M059J (cell line): Measurements from ENCODE around the gene ZNF25. TPM values are rescaled to one million over a fixed set of nuclear protein-coding genes. Genes with fewer than 3 reads are reported as not detected.
"Not testable (repeated sequence)": the region's sequence is repeated elsewhere in the genome, so short reads cannot be mapped to it uniquely, and the experiment has no call there.

Experiments
- DNase-seq: peaks from one replicate; pipeline ENCODE4 v3.0.0-alpha.2; 2012; ENCODE audit warnings: low read depth
- total RNA-seq: library from RNA; depleted of rRNA; stranded (reverse); fragments of >200 nt; shearing (Covaris generic); gene quantifications from 2 replicates; pipeline ENCODE4 v1.2.3, GENCODE V29; 2014; rRNA removed

The ZNF25 gene
- total RNA-seq, 1 experiment from 2014 or later, result 2.1 TPM

- DNase-seq, result no peak
Measured at GRCh38 chr10:37947526-37947925, 28.9 kb downstream of the ZNF25 start.

DNA sequence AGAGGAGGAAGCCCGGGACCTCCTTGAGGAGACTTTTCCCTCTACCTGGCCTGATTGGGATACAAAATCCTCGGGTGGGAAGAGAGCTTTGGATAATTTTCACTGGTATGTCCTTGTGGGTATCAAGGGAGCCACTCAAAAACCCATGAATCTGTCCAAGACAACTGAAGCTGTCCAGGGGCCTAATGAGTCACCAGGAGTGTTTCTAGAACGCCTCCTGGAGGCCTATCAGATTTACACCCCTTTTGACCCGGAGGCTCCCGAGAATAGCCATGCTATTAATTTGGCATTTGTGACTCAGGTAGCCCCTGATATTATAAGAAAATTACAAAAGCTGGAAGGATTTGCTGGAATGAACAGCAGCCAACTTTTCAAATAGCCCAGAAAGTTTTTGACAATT lies 38.6 kb downstream of the ZNF25 start:
- DNase-seq, result no peak

DNA sequence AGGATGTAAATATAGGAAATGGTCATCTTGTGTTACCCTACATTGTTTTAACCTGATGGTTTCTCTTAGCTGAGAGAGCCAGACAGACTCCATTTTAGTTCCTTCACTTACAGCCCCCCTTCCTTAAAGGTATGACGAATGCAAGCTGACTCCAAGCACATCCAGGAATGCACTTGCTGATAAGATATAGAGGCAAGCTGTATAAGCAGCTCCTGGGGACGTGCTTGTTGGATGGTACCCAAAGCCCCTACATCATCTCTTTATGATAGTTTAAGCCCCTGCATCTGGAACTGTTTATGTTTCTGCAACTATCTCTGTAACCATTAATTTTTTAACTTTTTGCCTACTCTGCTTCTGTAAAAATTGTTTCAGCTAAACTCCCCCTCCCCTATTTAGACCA lies 41.7 kb downstream of the ZNF25 start:
- no peak for DNase-seq

- DNase-seq, result no peak
Measured at GRCh38 chr10:37930423-37930822, 46.0 kb downstream of the ZNF25 start.

DNA sequence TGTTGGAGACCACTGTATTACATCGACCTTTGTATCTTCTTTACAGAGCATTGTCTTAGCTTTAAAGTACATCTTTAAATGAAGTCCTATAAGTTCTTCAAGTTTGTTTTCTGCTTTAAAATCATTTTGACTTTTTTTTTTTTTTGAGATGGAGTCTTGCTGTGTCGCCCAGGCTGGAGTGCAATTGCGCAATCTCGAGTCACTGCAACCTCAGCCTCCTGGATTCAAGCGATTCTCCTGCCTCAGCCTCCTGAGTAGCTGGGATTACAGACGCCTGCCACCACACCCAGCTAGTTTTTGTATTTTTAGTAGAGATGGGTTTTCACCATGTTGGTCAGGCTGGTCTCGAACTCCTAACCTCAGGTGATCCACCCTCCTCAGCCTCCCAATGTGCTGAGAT lies 68.3 kb downstream of the ZNF25 start:
- DNase-seq, result not testable (repeated sequence)

DNA sequence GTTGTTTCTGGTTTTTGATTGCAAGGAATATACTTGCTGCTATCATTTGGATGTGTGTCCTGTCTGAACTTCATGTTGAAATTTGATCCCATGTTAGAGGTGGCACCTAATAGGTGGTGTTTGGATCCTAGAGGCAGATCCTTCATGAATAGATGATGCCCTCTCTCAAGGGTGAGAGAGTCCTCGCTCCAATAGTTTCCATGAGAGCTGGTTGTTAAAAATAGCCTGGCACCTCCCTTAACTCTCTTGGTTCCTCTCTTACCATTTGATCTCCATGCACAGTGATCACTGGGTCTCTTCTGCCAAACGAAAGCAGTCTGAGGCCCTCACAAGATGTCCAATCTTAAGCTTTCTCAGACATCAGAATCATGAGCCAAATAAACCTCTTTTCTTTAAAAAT lies 70.1 kb downstream of the ZNF25 start:
- no peak for DNase-seq

Other genes with a start within 250 kb of the ZNF25 start
- 3.1 and 5.5 TPM in 2 replicates for gene ZNF248, start 119.0 kb downstream of the ZNF25 start, total RNA-seq
- 6.4 and 6.7 TPM in 2 replicates for gene ZNF33A, start 34.0 kb upstream of the ZNF25 start, total RNA-seq
- 1.9 and 2.3 TPM in 2 replicates for gene ZNF37A, start 117.7 kb upstream of the ZNF25 start, total RNA-seq